Breast epithelium (tissue), 3 donors: ENCODE data around the gene LEPROT.

Source experiments
- CTCF ChIP-seq, 3 donors: fragments of 450-650 bp; IDR thresholded peaks; one replicate each; pipeline ENCODE4 v1.5.1; 2016 to 2017; ENCODE audit warnings: antibody characterized with exemption in 3 of 3, mild to moderate bottlenecking in 3 of 3, moderate library complexity in 3 of 3
- POLR2A ChIP-seq: fragments of 450-650 bp; IDR thresholded peaks from one replicate; pipeline ENCODE4 v1.6.1; 2016; ENCODE audit warnings: antibody characterized with exemption, mild to moderate bottlenecking, moderate library complexity

GRCh38 chr1:65429078-65429477, 8.6 kb downstream of the LEPROT start:
- no peak for TF ChIP-seq CTCF (IDR thresholded peaks at IDR 0.05)
- no peak for TF ChIP-seq POLR2A
